BLaER1 treated with 17β-estradiol and CSF1 and Interleukin-3, amounts not matched to agents 10 nM and 100 nM (cell line): ENCODE measurements around the gene SV2A.

Source experiments
- H3K27ac ChIP-seq, 11 experiments: shearing (Covaris generic); formaldehyde crosslinking; 2 replicates each; pipeline ENCODE4 v1.8.1; 2022
- H3K27me3 ChIP-seq, 11 experiments: shearing (Covaris generic); formaldehyde crosslinking; 2 replicates each; pipeline ENCODE4 v1.8.1; 2022
- H3K36me3 ChIP-seq, 11 experiments: shearing (Covaris generic); formaldehyde crosslinking; 2 replicates each; pipeline ENCODE4 v1.8.1; 2022
- H3K4me1 ChIP-seq, 10 experiments: shearing (Covaris generic); formaldehyde crosslinking; 2 replicates each; pipeline ENCODE4 v1.8.1; 2022
- H3K4me2 ChIP-seq, 11 experiments: shearing (Covaris generic); formaldehyde crosslinking; 2 replicates each; pipeline ENCODE4 v1.8.1; 2022
- H3K4me3 ChIP-seq, 10 experiments: shearing (Covaris generic); formaldehyde crosslinking; 2 replicates each; pipeline ENCODE4 v1.8.1; 2022
- H3K9ac ChIP-seq, 11 experiments: shearing (Covaris generic); formaldehyde crosslinking; 2 replicates each; pipeline ENCODE4 v1.8.1; 2022
- H3K9me3 ChIP-seq, 11 experiments: shearing (Covaris generic); formaldehyde crosslinking; replicated peaks in 1 of 11; 2 replicates each; pipeline ENCODE4 v1.8.1; 2022
- H4K20me1 ChIP-seq, 11 experiments: shearing (Covaris generic); formaldehyde crosslinking; 2 replicates each; pipeline ENCODE4 v1.8.1; 2022
- Cebpa-rat ChIP-seq, 11 experiments: shearing (Covaris generic); IDR thresholded peaks; 2 replicates each; pipeline ENCODE4 v1.8.1; 2022

Gene SV2A

DNA sequence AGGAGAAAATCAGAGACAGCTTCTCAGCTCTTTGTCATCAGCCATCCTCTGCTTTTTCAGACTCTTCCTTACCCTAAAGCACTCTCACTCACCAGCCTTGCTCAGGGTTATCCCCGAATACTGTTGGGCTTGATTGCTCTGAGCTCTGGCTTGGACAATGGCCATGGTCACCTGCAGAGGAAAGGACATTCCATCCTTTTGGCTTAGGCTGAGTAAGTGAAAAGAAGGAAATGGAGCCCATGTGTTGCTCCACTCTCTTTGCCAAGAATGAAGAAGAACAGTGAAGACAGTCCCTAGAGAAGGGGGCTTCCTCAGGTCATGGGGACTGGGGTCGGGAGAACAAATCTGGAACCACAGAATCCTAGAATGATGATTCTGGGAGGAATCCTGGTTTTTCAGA, 16.7 kb upstream of the SV2A start:
- no peak overlapping the region for H3K9ac ChIP-seq
- H3K36me3 ChIP-seq: no peaks in the 10 kb centered on the region
- no peak overlapping the region for H3K27ac ChIP-seq
- TF ChIP-seq Cebpa-rat (IDR thresholded peaks at IDR 0.05): no peak
- H3K9me3 ChIP-seq: no peaks in the 10 kb centered on the region
- H4K20me1 ChIP-seq: no peaks in the 10 kb centered on the region
- H3K4me2 ChIP-seq: 0 out of 22 replicates have a peak overlapping the region, but pooled peaks of 1 of the 11 experiments have one; percentile 20
- H3K27me3 ChIP-seq: no peaks in the 10 kb centered on the region
- H3K4me3 ChIP-seq: no peak overlapping the region
- peaks cover 0 to 95% (median 36%) of the 10 kb centered on the region in 10 experiments; a peak in 15 of 20 replicates for H3K4me1 ChIP-seq

GRCh38 chr1:149933208-149933607, 15.6 kb upstream of the SV2A start:
- Histone ChIP-seq H3K9ac (no peak overlapping the region), H3K9me3 (no peaks in the 10 kb centered on the region), H3K27ac (peak overlapping the region in 2 of 11 experiments; percentile 19 to 36; a peak in 1 of 22 replicates), H3K4me3 (no peak overlapping the region), H3K36me3 (no peaks in the 10 kb centered on the region), H3K27me3 (no peaks in the 10 kb centered on the region), H3K4me2 (no peak overlapping the region), H4K20me1 (no peaks in the 10 kb centered on the region), H3K4me1 (peaks cover 6 to 95% (median 36%) of the 10 kb centered on the region in 10 experiments; a peak in 19 of 20 replicates)
- no peak for TF ChIP-seq Cebpa-rat (IDR thresholded peaks at IDR 0.05)

GRCh38 chr1:149932474-149932873, 14.8 kb upstream of the SV2A start:
- Histone ChIP-seq H3K4me2 (peak overlapping the region in 4 of 11 experiments; percentile 92 to 96 (median 95); a peak in 6 of 22 replicates), H3K9me3 (no peaks in the 10 kb centered on the region), H3K9ac (no peak overlapping the region), H3K27me3 (no peaks in the 10 kb centered on the region), H3K36me3 (no peaks in the 10 kb centered on the region), H4K20me1 (no peaks in the 10 kb centered on the region; a peak in 1 of 22 replicates), H3K4me1 (peaks cover 9 to 91% (median 35%) of the 10 kb centered on the region in 10 experiments; a peak in 19 of 20 replicates), H3K4me3 (no peak overlapping the region), H3K27ac (peak overlapping the region in 4 of 11 experiments; percentile 63 to 93 (median 88); a peak in 6 of 22 replicates)
- no peak for TF ChIP-seq Cebpa-rat (IDR thresholded peaks at IDR 0.05)

DNA sequence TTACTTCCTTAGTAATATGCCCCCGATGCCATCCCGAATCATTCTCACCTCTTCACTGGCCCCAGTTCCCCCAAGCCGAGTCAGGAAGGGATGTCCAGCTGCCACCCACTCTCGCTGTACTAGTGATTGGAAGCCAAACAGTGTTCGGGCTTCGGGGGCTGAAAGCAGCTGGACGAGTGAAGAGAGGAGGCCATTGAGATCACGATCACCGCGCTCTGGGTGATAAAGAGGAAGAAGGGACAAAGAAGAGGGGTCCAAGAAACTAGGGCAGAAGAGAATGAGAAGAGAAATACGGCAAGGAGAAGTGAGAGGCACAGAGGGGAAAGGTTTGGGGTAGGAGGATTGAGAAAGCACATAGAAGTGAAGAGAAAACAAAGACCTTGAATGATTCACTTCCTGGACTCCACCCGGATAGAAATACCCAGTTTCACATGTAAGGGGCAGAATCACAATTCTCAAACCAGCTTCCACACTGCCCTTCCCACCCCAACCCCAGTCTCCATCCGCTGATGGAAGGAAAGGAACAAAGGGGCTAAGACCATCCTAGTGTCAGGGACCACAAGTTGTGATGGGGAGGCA, 13.7 kb upstream of the SV2A start:
- Histone ChIP-seq H3K4me1 (peaks cover 18 to 87% (median 40%) of the 10 kb centered on the region in 10 experiments), H3K27ac (peak overlapping the region in 7 of 11 experiments; percentile 31 to 93 (median 63); a peak in 14 of 22 replicates), H3K4me2 (peak overlapping the region in 7 of 11 experiments; percentile 36 to 96 (median 94); a peak in 13 of 22 replicates), H3K27me3 (no peaks in the 10 kb centered on the region), H3K36me3 (peaks cover 5 to 8% (median 7%) of the 10 kb centered on the region in 11 experiments), H3K9me3 (no peaks in the 10 kb centered on the region), H4K20me1 (peaks cover 0 to 11% (median 8%) of the 10 kb centered on the region in 11 experiments; a peak in 13 of 22 replicates), H3K9ac (peak overlapping the region in 4 of 11 experiments; percentile 35 to 76 (median 66); a peak in 7 of 22 replicates), H3K4me3 (peak overlapping the region in 3 of 10 experiments; percentile 14 to 88 (median 52); a peak in 5 of 20 replicates)
- no peak for TF ChIP-seq Cebpa-rat (IDR thresholded peaks at IDR 0.05)

- Histone ChIP-seq H3K9ac (peak overlapping the region in 3 of 11 experiments; percentile 33 to 76 (median 69); a peak in 3 of 22 replicates), H3K4me1 (peaks cover 31 to 91% (median 54%) of the 10 kb centered on the region in 10 experiments), H3K27me3 (no peaks in the 10 kb centered on the region), H3K27ac (peak overlapping the region in 5 of 11 experiments; percentile 21 to 93 (median 86); a peak in 9 of 22 replicates), H3K4me3 (peak overlapping the region in 2 of 10 experiments; percentile 52 to 88; a peak in 4 of 20 replicates), H4K20me1 (peaks cover 5 to 24% (median 21%) of the 10 kb centered on the region in 11 experiments; a peak in 17 of 22 replicates), H3K36me3 (peaks cover 19 to 22% (median 21%) of the 10 kb centered on the region in 11 experiments), H3K9me3 (no peaks in the 10 kb centered on the region), H3K4me2 (peak overlapping the region in 5 of 11 experiments; percentile 92 to 96 (median 94); a peak in 10 of 22 replicates)
- TF ChIP-seq Cebpa-rat (IDR thresholded peaks at IDR 0.05): no peak
These were observed 12.2 kb upstream of the SV2A start for GRCh38 chr1:149929856-149930255.

GRCh38 chr1:149928401-149928724, 10.7 kb upstream of the SV2A start:
- Histone ChIP-seq H3K9ac (peak overlapping the region; percentile 80 to 91 (median 86)), H3K27ac (peak overlapping the region; percentile 75 to 95 (median 87)), H4K20me1 (peaks cover 5 to 39% (median 31%) of the 10 kb centered on the region in 11 experiments; a peak in 17 of 22 replicates), H3K4me1 (peaks cover 35 to 86% (median 58%) of the 10 kb centered on the region in 10 experiments), H3K36me3 (peaks cover 34 to 37% (median 36%) of the 10 kb centered on the region in 11 experiments), H3K27me3 (no peaks in the 10 kb centered on the region), H3K4me3 (peak overlapping the region; percentile 81 to 97 (median 90)), H3K9me3 (no peaks in the 10 kb centered on the region), H3K4me2 (peak overlapping the region; percentile 87 to 98 (median 94))
- TF ChIP-seq Cebpa-rat (IDR thresholded peaks at IDR 0.05): no peak

DNA sequence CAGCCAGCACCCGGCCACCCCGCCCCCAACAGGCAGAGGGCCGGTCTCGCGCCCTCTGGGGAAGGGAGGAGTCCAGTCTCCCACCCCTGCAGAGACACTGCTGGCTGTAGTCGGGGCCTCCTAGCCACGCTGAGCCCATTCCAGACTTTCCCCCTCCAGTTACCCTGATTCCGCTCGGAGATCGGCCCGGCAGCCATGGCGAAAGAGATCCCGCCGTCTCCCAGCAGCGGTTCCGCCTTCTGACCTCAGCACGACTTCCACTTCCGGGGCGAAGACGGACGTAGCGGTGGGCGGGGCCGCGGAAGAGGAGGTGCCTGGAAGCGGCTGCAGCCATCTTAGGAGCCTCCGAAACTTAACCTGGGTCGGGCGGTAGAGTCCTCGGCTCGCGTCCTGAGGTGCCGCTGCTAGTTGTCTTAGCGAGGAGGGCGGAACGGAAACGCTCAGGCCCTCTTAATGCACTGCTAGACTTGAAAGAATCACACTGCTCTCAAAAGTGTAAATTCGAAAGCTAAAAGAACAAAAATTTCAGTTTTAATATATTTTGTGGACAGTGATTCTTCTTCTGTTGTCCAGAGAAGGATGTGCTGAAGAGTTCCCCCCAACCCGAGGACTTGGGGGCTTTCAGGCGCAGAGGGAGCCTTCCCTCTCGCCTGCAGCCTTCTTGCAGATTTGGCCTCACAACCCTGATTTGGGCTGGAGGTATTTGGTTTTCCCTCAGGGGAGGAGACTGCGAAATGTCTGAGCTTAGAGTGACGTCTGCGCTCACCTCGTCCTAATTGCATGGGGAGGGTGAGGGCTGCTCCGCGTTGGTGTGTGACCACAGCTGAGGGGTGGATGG, 10.1 kb upstream of the SV2A start, which contains the start of gene SF3B4:
TSS of gene SF3B4 (minus strand) at position 241 of the 838 bp plus-strand sequence. CDS start at position 197, 44 bp downstream.
- Histone ChIP-seq H3K36me3 (peaks cover 40 to 43% (median 42%) of the 10 kb centered on the region in 11 experiments), H3K27me3 (no peaks in the 10 kb centered on the region), H3K9me3 (no peaks in the 10 kb centered on the region), H3K4me2 (peak within 1 kb of the TSS; percentile 87 to 98 (median 95)), H3K4me1 (peaks cover 35 to 80% (median 58%) of the 10 kb centered on the region in 10 experiments), H4K20me1 (peaks cover 5 to 44% (median 33%) of the 10 kb centered on the region in 11 experiments; a peak in 17 of 22 replicates), H3K27ac (peak within 1 kb of the TSS; percentile 75 to 95 (median 87)), H3K9ac (peak within 1 kb of the TSS; percentile 80 to 91 (median 86)), H3K4me3 (peak within 1 kb of the TSS; percentile 81 to 97 (median 90))
- no peak for TF ChIP-seq Cebpa-rat (IDR thresholded peaks at IDR 0.05)

DNA sequence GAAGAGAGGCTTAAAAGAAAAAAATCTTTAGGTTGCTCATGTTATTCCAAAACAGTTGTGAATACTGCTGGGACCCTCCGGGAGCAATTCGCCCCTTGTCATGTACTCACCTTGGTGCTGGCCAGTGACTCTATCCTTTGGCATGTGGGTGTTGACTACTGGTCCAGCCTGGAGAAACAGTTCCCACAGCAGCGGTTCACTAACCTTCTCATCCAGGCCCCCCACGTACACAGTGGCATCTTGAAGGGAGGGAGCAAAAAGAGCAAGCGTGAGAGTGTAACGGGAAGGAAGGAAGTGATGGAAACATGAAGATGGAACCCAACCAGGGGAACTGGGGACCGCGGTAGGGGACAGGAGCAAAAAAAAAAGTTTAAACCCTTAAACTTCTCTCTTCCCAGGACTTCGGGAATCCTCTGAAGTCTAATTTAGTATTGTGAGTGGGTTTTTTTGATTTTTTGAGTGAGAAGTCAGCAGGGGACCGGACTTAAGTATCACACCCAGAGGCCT, 9.5 kb upstream of the SV2A start:
- Histone ChIP-seq H3K27ac (peak overlapping the region; percentile 75 to 95 (median 87)), H3K4me3 (peak overlapping the region; percentile 81 to 97 (median 90))

More for the DNA sequence above, 9.5 kb upstream of the SV2A start:
- H3K4me1 ChIP-seq: peaks cover 35 to 73% (median 57%) of the 10 kb centered on the region in 10 experiments
- no peaks in the 10 kb centered on the region for H3K9me3 ChIP-seq
- peaks cover 5 to 51% (median 33%) of the 10 kb centered on the region in 11 experiments; a peak in 17 of 22 replicates for H4K20me1 ChIP-seq
- peaks cover 47 to 50% (median 48%) of the 10 kb centered on the region in 11 experiments for H3K36me3 ChIP-seq
- H3K27me3 ChIP-seq: no peaks in the 10 kb centered on the region
- H3K9ac ChIP-seq: peak overlapping the region; percentile 80 to 91 (median 86)
- H3K4me2 ChIP-seq: peak overlapping the region; percentile 84 to 98 (median 94)
- TF ChIP-seq Cebpa-rat (IDR thresholded peaks at IDR 0.05): no peak
